Activated naive CD8-positive, alpha-beta T cell treated with anti-CD3 and anti-CD28 coated beads, Interleukin-2, amount 10 ng/mL, durations not matched to agents 7 days and 5 days (primary cell): ENCODE results near the gene RIMS1. TPM values are rescaled to one million over a fixed set of nuclear protein-coding genes. Genes with fewer than 3 reads are reported as not detected.

ENCODE experiments used
- ATAC-seq: fragments of 150-1000 bp; cut with Tn5 transposase; one replicate; pipeline ENCODE4 v1.10.0; 2021; ENCODE audit warnings: low read depth, moderate library complexity
- POLR2A ChIA-PET: fragments of 350-600 bp; sonication (Branson Sonifier 250); formaldehyde crosslinking; loops from one replicate; lab custom pipeline; 2021; ENCODE audit warnings: antibody characterized with exemption; lab: Charles Lee
- DNase-seq: peaks from one replicate; pipeline ENCODE4 v3.0.0; 2021
- H3K27ac Mint-ChIP-seq: one replicate; pipeline ENCODE4 v1.8.0; 2022; ENCODE audit warnings: mild to moderate bottlenecking, mixed read lengths
- H3K27me3 Mint-ChIP-seq: one replicate; pipeline ENCODE4 v1.8.0; 2022; ENCODE audit warnings: mild to moderate bottlenecking, moderate library complexity, mixed read lengths
- H3K36me3 Mint-ChIP-seq: one replicate; pipeline ENCODE4 v1.8.0; 2021; ENCODE audit warnings: mild to moderate bottlenecking, mixed read lengths
- H3K4me1 Mint-ChIP-seq: one replicate; pipeline ENCODE4 v1.8.0; 2021; ENCODE audit warnings: mixed read lengths
- H3K4me3 Mint-ChIP-seq: one replicate; pipeline ENCODE4 v1.8.0; 2022; ENCODE audit warnings: mild to moderate bottlenecking, moderate library complexity, mixed read lengths
- H3K9me3 Mint-ChIP-seq: one replicate; pipeline ENCODE4 v1.8.0; 2021; ENCODE audit warnings: mixed read lengths
- total RNA-seq, 2 experiments: library from RNA; stranded (reverse); gene quantifications; one replicate each; pipeline ENCODE4 v1.2.3, GENCODE V29; 2021

The RIMS1 gene
- total RNA-seq, 2 experiments from 2014 or later: not detected

GRCh38 chr6:71906813-71907212 is 20.5 kb downstream of the RIMS1 start:
- Mint-ChIP-seq H3K27ac (no peak overlapping the region), H3K27me3 (no peaks in the 10 kb centered on the region), H3K4me3 (no peak overlapping the region), H3K9me3 (no peaks in the 10 kb centered on the region), H3K36me3 (no peaks in the 10 kb centered on the region), H3K4me1 (no peaks in the 10 kb centered on the region)
- POLR2A ChIA-PET: no interaction called here
- no peak for ATAC-seq
- no peak for DNase-seq

- Mint-ChIP-seq H3K4me3 (no peak overlapping the region), H3K27me3 (no peaks in the 10 kb centered on the region), H3K27ac (no peak overlapping the region), H3K9me3 (no peaks in the 10 kb centered on the region), H3K4me1 (no peaks in the 10 kb centered on the region), H3K36me3 (no peaks in the 10 kb centered on the region)
- POLR2A ChIA-PET: no interaction called here
- DNase-seq: no peak
- ATAC-seq: no peak
These were observed 21.9 kb downstream of the RIMS1 start for GRCh38 chr6:71908162-71908765.

GRCh38 chr6:71913444-71914234 is 27.3 kb downstream of the RIMS1 start:
- Mint-ChIP-seq H3K9me3 (no peaks in the 10 kb centered on the region), H3K4me3 (no peak overlapping the region), H3K27ac (no peak overlapping the region), H3K36me3 (no peaks in the 10 kb centered on the region), H3K4me1 (no peaks in the 10 kb centered on the region), H3K27me3 (no peaks in the 10 kb centered on the region)
- ATAC-seq: no peak
- DNase-seq: no peak
- POLR2A ChIA-PET: no interaction called here

GRCh38 chr6:71929047-71929446 is 42.7 kb downstream of the RIMS1 start:
- no peaks in the 10 kb centered on the region for H3K36me3 Mint-ChIP-seq
- POLR2A ChIA-PET: no interaction called here
- no peak overlapping the region for H3K4me3 Mint-ChIP-seq
- DNase-seq: no peak
- H3K9me3 Mint-ChIP-seq: no peaks in the 10 kb centered on the region
- H3K27me3 Mint-ChIP-seq: no peaks in the 10 kb centered on the region
- H3K4me1 Mint-ChIP-seq: no peaks in the 10 kb centered on the region
- no peak for ATAC-seq
- no peak overlapping the region for H3K27ac Mint-ChIP-seq

GRCh38 chr6:71933881-71934280 is 47.5 kb downstream of the RIMS1 start:
- Mint-ChIP-seq H3K4me3 (no peak overlapping the region), H3K27ac (no peak overlapping the region), H3K9me3 (no peaks in the 10 kb centered on the region), H3K36me3 (no peaks in the 10 kb centered on the region), H3K27me3 (no peaks in the 10 kb centered on the region), H3K4me1 (no peaks in the 10 kb centered on the region)
- POLR2A ChIA-PET: no interaction called here
- DNase-seq: no peak
- ATAC-seq: no peak

- POLR2A ChIA-PET: no interaction called here
- ATAC-seq (no peak), DNase-seq (no peak)
- no peaks in the 10 kb centered on the region for H3K36me3 Mint-ChIP-seq
- H3K4me1 Mint-ChIP-seq: no peaks in the 10 kb centered on the region
- H3K27me3 Mint-ChIP-seq: no peaks in the 10 kb centered on the region
- H3K27ac Mint-ChIP-seq: no peak overlapping the region
- H3K9me3 Mint-ChIP-seq: no peaks in the 10 kb centered on the region
- H3K4me3 Mint-ChIP-seq: no peak overlapping the region
These were observed 79.1 kb downstream of the RIMS1 start for GRCh38 chr6:71965404-71965803.

GRCh38 chr6:71967436-71967835 is 81.1 kb downstream of the RIMS1 start:
- no peaks in the 10 kb centered on the region for H3K27me3 Mint-ChIP-seq
- no peak overlapping the region for H3K4me3 Mint-ChIP-seq
- no peaks in the 10 kb centered on the region for H3K36me3 Mint-ChIP-seq
- H3K4me1 Mint-ChIP-seq: no peaks in the 10 kb centered on the region
- H3K27ac Mint-ChIP-seq: no peak overlapping the region
- ATAC-seq (no peak), DNase-seq (no peak)
- H3K9me3 Mint-ChIP-seq: no peaks in the 10 kb centered on the region
- POLR2A ChIA-PET: no interaction called here

- ATAC-seq (no peak), DNase-seq (no peak)
- POLR2A ChIA-PET: no interaction called here
- Mint-ChIP-seq H3K9me3 (no peaks in the 10 kb centered on the region), H3K27me3 (no peaks in the 10 kb centered on the region), H3K4me3 (no peak overlapping the region), H3K4me1 (no peaks in the 10 kb centered on the region), H3K36me3 (no peaks in the 10 kb centered on the region), H3K27ac (no peak overlapping the region)
These were observed 91.5 kb downstream of the RIMS1 start for GRCh38 chr6:71977884-71978283.

- H3K4me1 Mint-ChIP-seq: no peaks in the 10 kb centered on the region
- POLR2A ChIA-PET: no interaction called here
These were observed 93.6 kb downstream of the RIMS1 start for GRCh38 chr6:71979911-71980310.

GRCh38 chr6:71982389-71982788 is 96.0 kb downstream of the RIMS1 start:
- Mint-ChIP-seq H3K4me1 (no peaks in the 10 kb centered on the region), H3K27ac (no peak overlapping the region), H3K27me3 (no peaks in the 10 kb centered on the region), H3K9me3 (no peaks in the 10 kb centered on the region), H3K36me3 (no peaks in the 10 kb centered on the region), H3K4me3 (no peak overlapping the region)
- POLR2A ChIA-PET: no interaction called here
- ATAC-seq (no peak), DNase-seq (no peak)

More at GRCh38 chr6:71979911-71980310, 93.6 kb downstream of the RIMS1 start:
- H3K36me3 Mint-ChIP-seq: no peaks in the 10 kb centered on the region
- ATAC-seq (no peak), DNase-seq (no peak)
- no peak overlapping the region for H3K27ac Mint-ChIP-seq
- no peaks in the 10 kb centered on the region for H3K9me3 Mint-ChIP-seq
- H3K27me3 Mint-ChIP-seq: no peaks in the 10 kb centered on the region
- no peak overlapping the region for H3K4me3 Mint-ChIP-seq

GRCh38 chr6:71983131-71983530 is 96.8 kb downstream of the RIMS1 start:
- Mint-ChIP-seq H3K4me3 (no peak overlapping the region), H3K36me3 (no peaks in the 10 kb centered on the region), H3K27me3 (no peaks in the 10 kb centered on the region), H3K9me3 (no peaks in the 10 kb centered on the region), H3K4me1 (no peaks in the 10 kb centered on the region), H3K27ac (no peak overlapping the region)
- POLR2A ChIA-PET: no interaction called here
- DNase-seq: no peak
- no peak for ATAC-seq

GRCh38 chr6:71994705-71995271 is 108.4 kb downstream of the RIMS1 start:
- H3K36me3 Mint-ChIP-seq: no peaks in the 10 kb centered on the region
- no peak for ATAC-seq

GRCh38 chr6:71997341-71997740 is 111.0 kb downstream of the RIMS1 start:
- Mint-ChIP-seq H3K27ac (no peak overlapping the region), H3K4me1 (no peaks in the 10 kb centered on the region), H3K27me3 (no peaks in the 10 kb centered on the region), H3K4me3 (no peak overlapping the region), H3K36me3 (no peaks in the 10 kb centered on the region), H3K9me3 (no peaks in the 10 kb centered on the region)
- no peak for DNase-seq
- POLR2A ChIA-PET: no interaction called here
- no peak for ATAC-seq

More at GRCh38 chr6:71994705-71995271, 108.4 kb downstream of the RIMS1 start:
- no peak for DNase-seq
- Mint-ChIP-seq H3K27ac (no peak overlapping the region), H3K4me1 (no peaks in the 10 kb centered on the region), H3K27me3 (no peaks in the 10 kb centered on the region), H3K9me3 (no peaks in the 10 kb centered on the region), H3K4me3 (no peak overlapping the region)
- POLR2A ChIA-PET: no interaction called here

GRCh38 chr6:72002415-72002814 is 116.1 kb downstream of the RIMS1 start:
- Mint-ChIP-seq H3K4me1 (no peaks in the 10 kb centered on the region), H3K4me3 (no peak overlapping the region), H3K27ac (no peak overlapping the region), H3K9me3 (peaks cover 3% of the 10 kb centered on the region), H3K27me3 (no peaks in the 10 kb centered on the region), H3K36me3 (no peaks in the 10 kb centered on the region)
- DNase-seq: no peak
- POLR2A ChIA-PET: no interaction called here
- ATAC-seq: no peak
